ENCODE data around the gene TUBE1. TPM values are rescaled to one million over a fixed set of nuclear protein-coding genes. Genes with fewer than 3 reads are reported as not detected.

TUBE1 gene
- total RNA-seq, 1 experiment from 2014 or later, result 42.5 TPM

DNA sequence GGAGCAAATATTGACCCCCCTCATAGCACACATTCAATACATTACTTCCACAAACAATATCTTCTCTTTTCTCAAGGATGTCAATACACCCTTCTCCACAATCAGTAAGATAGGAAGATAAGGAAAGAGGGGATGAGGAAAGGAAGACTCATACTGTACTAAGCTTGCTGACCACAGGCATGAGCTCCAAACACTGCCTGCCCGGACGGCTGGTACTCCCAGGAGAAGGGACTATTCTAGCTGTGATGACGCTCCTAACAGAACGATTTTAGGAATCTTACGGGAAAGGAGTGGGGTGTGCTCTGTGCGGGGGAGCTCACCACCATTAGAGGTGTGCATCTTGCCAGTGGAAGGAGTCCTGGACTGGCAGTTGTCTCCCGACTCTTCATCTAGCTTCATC, 37.3 kb downstream of the TUBE1 start:
- H3K27ac ChIP-seq (ENCODE audit: low read depth, low read length), result no peak overlapping the region
- no peaks in the 10 kb centered on the region for H4K20me1 ChIP-seq (ENCODE audit: insufficient read depth)
- no peak overlapping the region for H3K4me2 ChIP-seq (ENCODE audit: low read length)
- no peaks in the 10 kb centered on the region for H3K9me3 ChIP-seq (ENCODE audit: control insufficient read depth in 1 of 2, insufficient read depth in 1 of 2, low read depth in 1 of 2, low read length in 2 of 2)
- BruUV-seq (replicated peaks), result no TSS peak
- H3K79me2 ChIP-seq (ENCODE audit: insufficient read depth, low read length), result no peaks in the 10 kb centered on the region
- H3K27me3 ChIP-seq (ENCODE audit: insufficient read depth, low read length), result no peaks in the 10 kb centered on the region
- H3K9ac ChIP-seq (ENCODE audit: low read length), result no peak overlapping the region
- no peak overlapping the region for H2AFZ ChIP-seq (ENCODE audit: low read depth, low read length, poor library complexity, severe bottlenecking)
- RAD21 ChIA-PET (ENCODE audit: low non-redundant PET in 1 of 2, low total read pairs in 2 of 2, uncharacterized antibody in 2 of 2, unreplicated experiment in 2 of 2), result no interaction called here
- TF ChIP-seq SRF (IDR thresholded peaks at IDR 0.05; ENCODE audit: low read depth) (no peak), EZH2phosphoT487 (IDR thresholded peaks at IDR 0.05; ENCODE audit: borderline replicate concordance) (no peak), FOSL1 (IDR thresholded peaks at IDR 0.05; ENCODE audit: low read depth) (no peak), TCF7L2 (IDR thresholded peaks at IDR 0.05; ENCODE audit: borderline replicate concordance, extremely low read depth, insufficient read depth, insufficient read length) (no peak), RAD21 (IDR thresholded peaks at IDR 0.05; ENCODE audit: low read depth) (no peak), POLR2AphosphoS5 (IDR thresholded peaks at IDR 0.05; ENCODE audit: low read depth, low read length) (no peak), CEBPB (IDR thresholded peaks at IDR 0.05; ENCODE audit: low read depth) (no peak), EZH2 (IDR thresholded peaks at IDR 0.05) (no peak), ZFX (IDR thresholded peaks at IDR 0.05) (no peak), JUND (IDR thresholded peaks at IDR 0.05) (no peak), CBX3 (IDR thresholded peaks at IDR 0.05; ENCODE audit: low read depth) (no peak), SIN3A (IDR thresholded peaks at IDR 0.05; ENCODE audit: low read depth) (no peak), ELF1 (IDR thresholded peaks at IDR 0.05; ENCODE audit: borderline replicate concordance, low read depth) (no peak)
- TF ChIP-seq, protein P1, sequence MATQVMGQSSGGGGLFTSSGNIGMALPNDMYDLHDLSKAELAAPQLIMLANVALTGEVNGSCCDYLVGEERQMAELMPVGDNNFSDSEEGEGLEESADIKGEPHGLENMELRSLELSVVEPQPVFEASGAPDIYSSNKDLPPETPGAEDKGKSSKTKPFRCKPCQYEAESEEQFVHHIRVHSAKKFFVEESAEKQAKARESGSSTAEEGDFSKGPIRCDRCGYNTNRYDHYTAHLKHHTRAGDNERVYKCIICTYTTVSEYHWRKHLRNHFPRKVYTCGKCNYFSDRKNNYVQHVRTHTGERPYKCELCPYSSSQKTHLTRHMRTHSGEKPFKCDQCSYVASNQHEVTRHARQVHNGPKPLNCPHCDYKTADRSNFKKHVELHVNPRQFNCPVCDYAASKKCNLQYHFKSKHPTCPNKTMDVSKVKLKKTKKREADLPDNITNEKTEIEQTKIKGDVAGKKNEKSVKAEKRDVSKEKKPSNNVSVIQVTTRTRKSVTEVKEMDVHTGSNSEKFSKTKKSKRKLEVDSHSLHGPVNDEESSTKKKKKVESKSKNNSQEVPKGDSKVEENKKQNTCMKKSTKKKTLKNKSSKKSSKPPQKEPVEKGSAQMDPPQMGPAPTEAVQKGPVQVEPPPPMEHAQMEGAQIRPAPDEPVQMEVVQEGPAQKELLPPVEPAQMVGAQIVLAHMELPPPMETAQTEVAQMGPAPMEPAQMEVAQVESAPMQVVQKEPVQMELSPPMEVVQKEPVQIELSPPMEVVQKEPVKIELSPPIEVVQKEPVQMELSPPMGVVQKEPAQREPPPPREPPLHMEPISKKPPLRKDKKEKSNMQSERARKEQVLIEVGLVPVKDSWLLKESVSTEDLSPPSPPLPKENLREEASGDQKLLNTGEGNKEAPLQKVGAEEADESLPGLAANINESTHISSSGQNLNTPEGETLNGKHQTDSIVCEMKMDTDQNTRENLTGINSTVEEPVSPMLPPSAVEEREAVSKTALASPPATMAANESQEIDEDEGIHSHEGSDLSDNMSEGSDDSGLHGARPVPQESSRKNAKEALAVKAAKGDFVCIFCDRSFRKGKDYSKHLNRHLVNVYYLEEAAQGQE (IDR thresholded peaks at IDR 0.05; ENCODE audit: low read depth), result no peak
- TF ChIP-seq, protein P2, sequence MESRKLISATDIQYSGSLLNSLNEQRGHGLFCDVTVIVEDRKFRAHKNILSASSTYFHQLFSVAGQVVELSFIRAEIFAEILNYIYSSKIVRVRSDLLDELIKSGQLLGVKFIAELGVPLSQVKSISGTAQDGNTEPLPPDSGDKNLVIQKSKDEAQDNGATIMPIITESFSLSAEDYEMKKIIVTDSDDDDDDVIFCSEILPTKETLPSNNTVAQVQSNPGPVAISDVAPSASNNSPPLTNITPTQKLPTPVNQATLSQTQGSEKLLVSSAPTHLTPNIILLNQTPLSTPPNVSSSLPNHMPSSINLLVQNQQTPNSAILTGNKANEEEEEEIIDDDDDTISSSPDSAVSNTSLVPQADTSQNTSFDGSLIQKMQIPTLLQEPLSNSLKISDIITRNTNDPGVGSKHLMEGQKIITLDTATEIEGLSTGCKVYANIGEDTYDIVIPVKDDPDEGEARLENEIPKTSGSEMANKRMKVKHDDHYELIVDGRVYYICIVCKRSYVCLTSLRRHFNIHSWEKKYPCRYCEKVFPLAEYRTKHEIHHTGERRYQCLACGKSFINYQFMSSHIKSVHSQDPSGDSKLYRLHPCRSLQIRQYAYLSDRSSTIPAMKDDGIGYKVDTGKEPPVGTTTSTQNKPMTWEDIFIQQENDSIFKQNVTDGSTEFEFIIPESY (IDR thresholded peaks at IDR 0.05; ENCODE audit: extremely low read depth, insufficient replicate concordance, low read length), result no peak
- no peaks in the 10 kb centered on the region for H3K36me3 ChIP-seq (ENCODE audit: control insufficient read depth in 1 of 2, insufficient read depth in 2 of 2, low read length in 2 of 2)
- H3K4me3 ChIP-seq (replicated peaks in 1 of 2; ENCODE audit: low read depth in 1 of 2, low read length in 2 of 2), result no peak overlapping the region
- no peak for DNase-seq (ENCODE audit: low read depth, low spot score)
- no peak for ATAC-seq
- intact Hi-C loops (cut with micrococcal nuclease), result no loop called here
- no peaks in the 10 kb centered on the region for H3K9me2 ChIP-seq (ENCODE audit: insufficient read depth)
- no peaks in the 10 kb centered on the region for H3K4me1 ChIP-seq (ENCODE audit: control insufficient read depth in 1 of 2, insufficient read depth in 2 of 2, low read length in 2 of 2)
- POLR2A ChIA-PET, result no interaction called here
- CTCF ChIA-PET, result interaction anchor here (1.1 kb wide), 1 partner anchor 13 kb away, joined by 3 read pairs; no protein-coding TSS in a partner anchor

All from HCT116 (cell line).